DOHH2 (cell line): ENCODE results near the gene PIGL.

ENCODE experiments used
- CTCF ChIP-seq: fragments of 200-600 bp; sonication (generic); IDR thresholded peaks from one replicate; pipeline ENCODE4 v1.5.1; 2014; ENCODE audit warnings: antibody characterized with exemption, mild to moderate bottlenecking, low read depth, low read length; ENCODE audit not compliant: poor library complexity, severe bottlenecking
- EZH2phosphoT487 ChIP-seq: fragments of 200-600 bp; sonication (generic); IDR thresholded peaks from 2 replicates; pipeline ENCODE4 v1.6.1; 2017; ENCODE audit warnings: borderline replicate concordance, mild to moderate bottlenecking, antibody characterized with exemption, low read length, moderate library complexity, mixed read lengths

- no peak for TF ChIP-seq CTCF
- TF ChIP-seq EZH2phosphoT487, result no peak
Observed at GRCh38 chr17:16282522-16282921, 65.5 kb downstream of the PIGL start.
